ENCODE results near the gene CDK7. TPM values are rescaled to one million over a fixed set of nuclear protein-coding genes. Genes with fewer than 3 reads are reported as not detected.

Gene CDK7
- total and polyA plus RNA-seq, 4 donors: 6.9 to 15.0 (median 7.9) TPM

DNA sequence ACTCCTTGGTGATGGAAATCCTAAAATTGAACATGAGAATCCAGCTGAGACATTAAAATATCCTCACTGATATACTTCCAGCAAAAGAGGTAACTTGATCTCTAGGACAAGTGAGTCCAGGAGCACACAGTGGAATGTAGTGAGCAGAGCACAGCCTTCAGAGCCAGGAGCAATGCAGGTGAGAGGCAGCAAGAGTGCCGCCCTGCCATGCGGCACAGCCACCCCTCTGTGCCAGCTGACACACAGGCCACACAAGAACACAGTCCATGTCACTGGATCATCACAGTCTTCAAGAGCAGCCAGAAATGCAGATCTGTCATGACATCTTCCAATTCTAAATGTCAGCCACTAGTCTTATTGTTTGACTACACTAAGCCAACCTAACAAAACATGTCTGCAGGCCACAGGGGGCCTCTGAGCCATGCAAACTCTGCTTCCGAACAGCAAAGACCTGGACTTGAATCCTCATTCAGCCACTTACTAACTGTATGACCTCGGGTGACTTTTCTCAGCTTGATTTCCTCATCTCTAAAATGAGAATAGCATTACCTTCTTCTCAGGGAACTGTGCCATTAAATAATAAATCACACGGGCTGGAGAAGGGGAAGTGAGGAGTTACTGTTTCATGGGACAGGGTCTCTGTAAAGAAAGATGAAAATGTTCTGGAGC lies 50.9 kb downstream of the CDK7 start:
- no peaks in the 10 kb centered on the region for H3K27me3 ChIP-seq (ENCODE audit: control insufficient read depth in 4 of 4, insufficient read depth in 4 of 4, low read length in 3 of 4)
- 82% methylated on average over 5 of the region's 5 CpGs for WGBS

DNA sequence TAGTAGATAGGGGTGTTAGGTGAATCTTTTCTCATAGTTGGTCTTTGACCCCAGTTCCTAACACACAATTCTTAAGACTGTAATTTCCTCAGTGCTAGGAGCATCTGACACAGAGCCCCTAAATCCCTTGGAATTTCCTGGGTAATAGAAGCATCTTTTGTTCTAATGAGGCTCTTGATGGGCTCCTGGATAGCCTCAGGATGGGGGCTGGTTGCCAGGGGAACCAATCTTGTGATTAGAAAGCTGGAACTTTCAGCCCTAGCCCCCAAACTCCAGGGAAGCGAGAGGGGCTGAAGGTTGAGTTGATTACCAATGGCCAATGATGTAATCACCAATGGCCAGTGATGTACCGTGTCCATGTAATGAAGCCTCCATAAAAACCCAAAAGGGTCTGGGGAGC lies 53.4 kb downstream of the CDK7 start:
- H3K36me3 ChIP-seq (ENCODE audit: control insufficient read depth in 4 of 4, insufficient read depth in 3 of 4, low read depth in 1 of 4, low read length in 3 of 4): peaks cover 3 to 37% (median 15%) of the 10 kb centered on the region in 4 donors
- no peak overlapping the region for H3K4me3 ChIP-seq (ENCODE audit: low read depth in 1 of 3, low read length in 3 of 3)
- no peak overlapping the region for H3K9ac ChIP-seq (ENCODE audit: low read depth in 1 of 2, low read length in 2 of 2)
- WGBS: 76% methylated on average over 2 of the region's 2 CpGs
- DNase-seq (ENCODE audit: low spot score): no peak
- no peaks in the 10 kb centered on the region for H3K27me3 ChIP-seq (ENCODE audit: control insufficient read depth in 4 of 4, insufficient read depth in 4 of 4, low read length in 3 of 4)
- no peaks in the 10 kb centered on the region for H3K4me1 ChIP-seq (ENCODE audit: control insufficient read depth in 4 of 4, insufficient read depth in 4 of 4, low read length in 3 of 4)
- TF ChIP-seq NR2F2 (IDR thresholded peaks at IDR 0.05): no peak
- TF ChIP-seq FOXA2 (IDR thresholded peaks at IDR 0.05): no peak
- TF ChIP-seq, protein P1, sequence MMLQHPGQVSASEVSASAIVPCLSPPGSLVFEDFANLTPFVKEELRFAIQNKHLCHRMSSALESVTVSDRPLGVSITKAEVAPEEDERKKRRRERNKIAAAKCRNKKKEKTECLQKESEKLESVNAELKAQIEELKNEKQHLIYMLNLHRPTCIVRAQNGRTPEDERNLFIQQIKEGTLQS (IDR thresholded peaks at IDR 0.05): no peak
- no peak for TF ChIP-seq EGR1 (IDR thresholded peaks at IDR 0.05; ENCODE audit: low read depth in 2 of 2)
- TF ChIP-seq, protein P2, sequence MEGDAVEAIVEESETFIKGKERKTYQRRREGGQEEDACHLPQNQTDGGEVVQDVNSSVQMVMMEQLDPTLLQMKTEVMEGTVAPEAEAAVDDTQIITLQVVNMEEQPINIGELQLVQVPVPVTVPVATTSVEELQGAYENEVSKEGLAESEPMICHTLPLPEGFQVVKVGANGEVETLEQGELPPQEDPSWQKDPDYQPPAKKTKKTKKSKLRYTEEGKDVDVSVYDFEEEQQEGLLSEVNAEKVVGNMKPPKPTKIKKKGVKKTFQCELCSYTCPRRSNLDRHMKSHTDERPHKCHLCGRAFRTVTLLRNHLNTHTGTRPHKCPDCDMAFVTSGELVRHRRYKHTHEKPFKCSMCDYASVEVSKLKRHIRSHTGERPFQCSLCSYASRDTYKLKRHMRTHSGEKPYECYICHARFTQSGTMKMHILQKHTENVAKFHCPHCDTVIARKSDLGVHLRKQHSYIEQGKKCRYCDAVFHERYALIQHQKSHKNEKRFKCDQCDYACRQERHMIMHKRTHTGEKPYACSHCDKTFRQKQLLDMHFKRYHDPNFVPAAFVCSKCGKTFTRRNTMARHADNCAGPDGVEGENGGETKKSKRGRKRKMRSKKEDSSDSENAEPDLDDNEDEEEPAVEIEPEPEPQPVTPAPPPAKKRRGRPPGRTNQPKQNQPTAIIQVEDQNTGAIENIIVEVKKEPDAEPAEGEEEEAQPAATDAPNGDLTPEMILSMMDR (IDR thresholded peaks at IDR 0.05; ENCODE audit: low read depth, low read length, missing input control): no peak
- H3K27ac ChIP-seq (ENCODE audit: low read depth in 1 of 2, low read length in 2 of 2): no peak overlapping the region
- H3K9me3 ChIP-seq (ENCODE audit: control insufficient read depth in 4 of 4, low read length in 3 of 4): no peaks in the 10 kb centered on the region

More for the DNA sequence above, 50.9 kb downstream of the CDK7 start:
- Histone ChIP-seq H3K9me3 (ENCODE audit: control insufficient read depth in 4 of 4, low read length in 3 of 4) (no peaks in the 10 kb centered on the region), H3K27ac (ENCODE audit: low read depth in 1 of 2, low read length in 2 of 2) (no peak overlapping the region), H3K9ac (ENCODE audit: low read depth in 1 of 2, low read length in 2 of 2) (no peak overlapping the region), H3K4me1 (ENCODE audit: control insufficient read depth in 4 of 4, insufficient read depth in 4 of 4, low read length in 3 of 4) (no peaks in the 10 kb centered on the region), H3K4me3 (ENCODE audit: low read depth in 1 of 3, low read length in 3 of 3) (no peak overlapping the region), H3K36me3 (ENCODE audit: control insufficient read depth in 4 of 4, insufficient read depth in 3 of 4, low read depth in 1 of 4, low read length in 3 of 4) (peaks cover 3 to 39% (median 15%) of the 10 kb centered on the region in 4 donors)
- no peak for DNase-seq (ENCODE audit: low spot score)
- no peak for TF ChIP-seq HNF4G (IDR thresholded peaks at IDR 0.05)
- no peak for TF ChIP-seq NR2F2 (IDR thresholded peaks at IDR 0.05)
- no peak for TF ChIP-seq EGR1 (IDR thresholded peaks at IDR 0.05; ENCODE audit: low read depth in 2 of 2)
- TF ChIP-seq, protein P3, sequence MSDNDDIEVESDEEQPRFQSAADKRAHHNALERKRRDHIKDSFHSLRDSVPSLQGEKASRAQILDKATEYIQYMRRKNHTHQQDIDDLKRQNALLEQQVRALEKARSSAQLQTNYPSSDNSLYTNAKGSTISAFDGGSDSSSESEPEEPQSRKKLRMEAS (IDR thresholded peaks at IDR 0.05): no peak
- TF ChIP-seq GABPA (IDR thresholded peaks at IDR 0.05 in 1 of 2, conservative IDR thresholded peaks at IDR 0.05 in 1 of 2): no peak
- no peak for TF ChIP-seq TAF1 (conservative IDR thresholded peaks at IDR 0.05)
- TF ChIP-seq, protein P4, sequence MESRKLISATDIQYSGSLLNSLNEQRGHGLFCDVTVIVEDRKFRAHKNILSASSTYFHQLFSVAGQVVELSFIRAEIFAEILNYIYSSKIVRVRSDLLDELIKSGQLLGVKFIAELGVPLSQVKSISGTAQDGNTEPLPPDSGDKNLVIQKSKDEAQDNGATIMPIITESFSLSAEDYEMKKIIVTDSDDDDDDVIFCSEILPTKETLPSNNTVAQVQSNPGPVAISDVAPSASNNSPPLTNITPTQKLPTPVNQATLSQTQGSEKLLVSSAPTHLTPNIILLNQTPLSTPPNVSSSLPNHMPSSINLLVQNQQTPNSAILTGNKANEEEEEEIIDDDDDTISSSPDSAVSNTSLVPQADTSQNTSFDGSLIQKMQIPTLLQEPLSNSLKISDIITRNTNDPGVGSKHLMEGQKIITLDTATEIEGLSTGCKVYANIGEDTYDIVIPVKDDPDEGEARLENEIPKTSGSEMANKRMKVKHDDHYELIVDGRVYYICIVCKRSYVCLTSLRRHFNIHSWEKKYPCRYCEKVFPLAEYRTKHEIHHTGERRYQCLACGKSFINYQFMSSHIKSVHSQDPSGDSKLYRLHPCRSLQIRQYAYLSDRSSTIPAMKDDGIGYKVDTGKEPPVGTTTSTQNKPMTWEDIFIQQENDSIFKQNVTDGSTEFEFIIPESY (IDR thresholded peaks at IDR 0.05): no peak
- no peak for TF ChIP-seq SP1 (IDR thresholded peaks at IDR 0.05)
- no peak for TF ChIP-seq RXRA (IDR thresholded peaks at IDR 0.05)
- TF ChIP-seq, protein P1 (IDR thresholded peaks at IDR 0.05): no peak

DNA sequence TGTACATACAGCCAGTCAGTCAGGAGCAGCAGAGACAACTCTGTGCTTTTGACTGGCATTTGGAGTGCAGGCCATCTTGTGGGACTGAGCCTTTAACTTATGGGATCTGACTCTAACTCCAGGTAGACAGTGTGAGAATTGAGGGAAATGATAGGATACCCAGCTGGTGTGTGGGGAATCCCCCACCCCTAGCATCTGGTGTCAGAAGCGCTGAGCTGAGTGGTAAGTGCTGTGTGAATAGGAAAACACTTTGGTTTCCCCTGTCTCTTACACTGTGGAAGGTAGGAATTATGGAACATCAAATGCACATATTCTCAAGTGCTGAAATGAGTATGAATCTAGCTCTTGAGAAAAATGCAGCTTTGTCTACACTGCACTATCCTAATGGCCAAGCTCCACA lies 54.0 kb downstream of the CDK7 start:
- no peak overlapping the region for H3K9ac ChIP-seq (ENCODE audit: low read depth in 1 of 2, low read length in 2 of 2)
- no peak overlapping the region for H3K27ac ChIP-seq (ENCODE audit: low read depth in 1 of 2, low read length in 2 of 2)
- no peak overlapping the region for H3K4me3 ChIP-seq (ENCODE audit: low read depth in 1 of 3, low read length in 3 of 3)
- WGBS: 96% methylated on average over 1 of the region's 1 CpG
- H3K4me1 ChIP-seq (ENCODE audit: control insufficient read depth in 4 of 4, insufficient read depth in 4 of 4, low read length in 3 of 4): no peaks in the 10 kb centered on the region
- H3K36me3 ChIP-seq (ENCODE audit: control insufficient read depth in 4 of 4, insufficient read depth in 3 of 4, low read depth in 1 of 4, low read length in 3 of 4): peaks cover 0 to 37% (median 15%) of the 10 kb centered on the region in 4 donors
- H3K9me3 ChIP-seq (ENCODE audit: control insufficient read depth in 4 of 4, low read length in 3 of 4): no peaks in the 10 kb centered on the region
- H3K27me3 ChIP-seq (ENCODE audit: control insufficient read depth in 4 of 4, insufficient read depth in 4 of 4, low read length in 3 of 4): no peaks in the 10 kb centered on the region
- DNase-seq (ENCODE audit: low spot score): no peak
- no peak for TF ChIP-seq YY1 (IDR thresholded peaks at IDR 0.05)
- TF ChIP-seq RAD21 (IDR thresholded peaks at IDR 0.05): no peak
- no peak for TF ChIP-seq HNF4A (conservative IDR thresholded peaks at IDR 0.05)
- TF ChIP-seq NR2F2 (IDR thresholded peaks at IDR 0.05): no peak
- no peak for TF ChIP-seq HNF4G (IDR thresholded peaks at IDR 0.05)
- no peak for TF ChIP-seq SP1 (IDR thresholded peaks at IDR 0.05)
- no peak for TF ChIP-seq GABPA (IDR thresholded peaks at IDR 0.05 in 1 of 2, conservative IDR thresholded peaks at IDR 0.05 in 1 of 2)
- TF ChIP-seq, protein P5, sequence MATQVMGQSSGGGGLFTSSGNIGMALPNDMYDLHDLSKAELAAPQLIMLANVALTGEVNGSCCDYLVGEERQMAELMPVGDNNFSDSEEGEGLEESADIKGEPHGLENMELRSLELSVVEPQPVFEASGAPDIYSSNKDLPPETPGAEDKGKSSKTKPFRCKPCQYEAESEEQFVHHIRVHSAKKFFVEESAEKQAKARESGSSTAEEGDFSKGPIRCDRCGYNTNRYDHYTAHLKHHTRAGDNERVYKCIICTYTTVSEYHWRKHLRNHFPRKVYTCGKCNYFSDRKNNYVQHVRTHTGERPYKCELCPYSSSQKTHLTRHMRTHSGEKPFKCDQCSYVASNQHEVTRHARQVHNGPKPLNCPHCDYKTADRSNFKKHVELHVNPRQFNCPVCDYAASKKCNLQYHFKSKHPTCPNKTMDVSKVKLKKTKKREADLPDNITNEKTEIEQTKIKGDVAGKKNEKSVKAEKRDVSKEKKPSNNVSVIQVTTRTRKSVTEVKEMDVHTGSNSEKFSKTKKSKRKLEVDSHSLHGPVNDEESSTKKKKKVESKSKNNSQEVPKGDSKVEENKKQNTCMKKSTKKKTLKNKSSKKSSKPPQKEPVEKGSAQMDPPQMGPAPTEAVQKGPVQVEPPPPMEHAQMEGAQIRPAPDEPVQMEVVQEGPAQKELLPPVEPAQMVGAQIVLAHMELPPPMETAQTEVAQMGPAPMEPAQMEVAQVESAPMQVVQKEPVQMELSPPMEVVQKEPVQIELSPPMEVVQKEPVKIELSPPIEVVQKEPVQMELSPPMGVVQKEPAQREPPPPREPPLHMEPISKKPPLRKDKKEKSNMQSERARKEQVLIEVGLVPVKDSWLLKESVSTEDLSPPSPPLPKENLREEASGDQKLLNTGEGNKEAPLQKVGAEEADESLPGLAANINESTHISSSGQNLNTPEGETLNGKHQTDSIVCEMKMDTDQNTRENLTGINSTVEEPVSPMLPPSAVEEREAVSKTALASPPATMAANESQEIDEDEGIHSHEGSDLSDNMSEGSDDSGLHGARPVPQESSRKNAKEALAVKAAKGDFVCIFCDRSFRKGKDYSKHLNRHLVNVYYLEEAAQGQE (IDR thresholded peaks at IDR 0.05): no peak
- TF ChIP-seq, protein P1 (IDR thresholded peaks at IDR 0.05): no peak
- TF ChIP-seq EGR1 (IDR thresholded peaks at IDR 0.05; ENCODE audit: low read depth in 2 of 2): no peak
- TF ChIP-seq, protein P3 (IDR thresholded peaks at IDR 0.05): no peak

Data from liver (tissue), 9 donors.